H9 (cell line): ENCODE measurements around the gene C13orf46. TPM values are rescaled to one million over a fixed set of nuclear protein-coding genes. Genes with fewer than 3 reads are reported as not detected.

Experiments used
- DNase-seq: peaks from one replicate; pipeline ENCODE4 v3.0.0-alpha.2; 2017
- H2AFZ ChIP-seq: one replicate; pipeline ENCODE4 v1.6.1; 2013; ENCODE audit warnings: mild to moderate bottlenecking, low read length, control low read depth, moderate library complexity
- H2AK5ac ChIP-seq: 2 replicates; pipeline ENCODE4 v1.6.1; 2013; ENCODE audit warnings: low read length, control low read depth, mixed read lengths; ENCODE audit not compliant: insufficient read length
- H2BK120ac ChIP-seq: one replicate; pipeline ENCODE4 v1.6.1; 2013; ENCODE audit warnings: low read depth, mild to moderate bottlenecking, low read length, control low read depth, inconsistent platforms; ENCODE audit not compliant: poor library complexity, severe bottlenecking
- H2BK12ac ChIP-seq: 2 replicates; pipeline ENCODE4 v1.6.1; 2013; ENCODE audit warnings: low read length, control low read depth, mixed read lengths, low read depth; ENCODE audit not compliant: insufficient read length
- H2BK15ac ChIP-seq: 2 replicates; pipeline ENCODE4 v1.6.1; 2013; ENCODE audit warnings: low read depth, low read length, control low read depth
- H2BK20ac ChIP-seq: one replicate; pipeline ENCODE4 v1.6.1; 2013; ENCODE audit warnings: low read depth, mild to moderate bottlenecking, low read length, control low read depth, inconsistent platforms; ENCODE audit not compliant: poor library complexity, severe bottlenecking
- H2BK5ac ChIP-seq: 2 replicates; pipeline ENCODE4 v1.6.1; 2013; ENCODE audit warnings: low read length, control low read depth, mixed read lengths; ENCODE audit not compliant: insufficient read length
- H3K14ac ChIP-seq: 2 replicates; pipeline ENCODE4 v1.6.1; 2013; ENCODE audit warnings: low read length, control low read depth; ENCODE audit not compliant: insufficient read depth
- H3K18ac ChIP-seq: 2 replicates; pipeline ENCODE4 v1.6.1; 2013; ENCODE audit warnings: low read depth, mild to moderate bottlenecking, mixed read lengths, low read length, control low read depth; ENCODE audit not compliant: insufficient read length
- H3K23ac ChIP-seq: 2 replicates; pipeline ENCODE4 v1.6.1; 2013; ENCODE audit warnings: low read length, control low read depth, mixed read lengths, low read depth; ENCODE audit not compliant: insufficient read length
- H3K23me2 ChIP-seq: 2 replicates; pipeline ENCODE4 v1.6.1; 2013; ENCODE audit warnings: low read depth, mild to moderate bottlenecking, mixed read lengths, low read length, control low read depth; ENCODE audit not compliant: insufficient read length, poor library complexity, severe bottlenecking
- H3K27ac ChIP-seq: 2 replicates; pipeline ENCODE4 v1.5.1; 2013; ENCODE audit warnings: low read length, control low read depth, mixed read lengths, low read depth; ENCODE audit not compliant: insufficient read length
- H3K27me3 ChIP-seq: 2 replicates; pipeline ENCODE4 v1.6.1; 2013; ENCODE audit warnings: low read length, control low read depth, inconsistent platforms; ENCODE audit not compliant: insufficient read depth
- H3K4ac ChIP-seq: 2 replicates; pipeline ENCODE4 v1.6.1; 2013; ENCODE audit warnings: low read depth, mild to moderate bottlenecking, control low read depth, inconsistent platforms, low read length, moderate library complexity
- H3K4me1 ChIP-seq: 2 replicates; pipeline ENCODE4 v1.6.1; 2013; ENCODE audit warnings: low read length, control low read depth, inconsistent platforms; ENCODE audit not compliant: insufficient read depth
- H3K4me2 ChIP-seq: 2 replicates; pipeline ENCODE4 v1.6.1; 2013; ENCODE audit warnings: low read length, control low read depth, mixed read lengths; ENCODE audit not compliant: insufficient read length, insufficient read depth
- H3K56ac ChIP-seq: 2 replicates; pipeline ENCODE4 v1.6.1; 2013; ENCODE audit warnings: low read depth, mild to moderate bottlenecking, mixed read lengths, low read length, control low read depth; ENCODE audit not compliant: insufficient read length
- H3K79me1 ChIP-seq: 2 replicates; pipeline ENCODE4 v1.6.1; 2013; ENCODE audit warnings: low read depth, mild to moderate bottlenecking, moderate library complexity, low read length, control low read depth, inconsistent platforms; ENCODE audit not compliant: insufficient read depth, poor library complexity, severe bottlenecking
- H3K79me2 ChIP-seq: 2 replicates; pipeline ENCODE4 v1.6.1; 2013; ENCODE audit warnings: low read length, control low read depth, inconsistent platforms; ENCODE audit not compliant: insufficient read depth
- H3K9ac ChIP-seq: 2 replicates; pipeline ENCODE4 v1.6.1; 2013; ENCODE audit warnings: low read length, control low read depth, mixed read lengths; ENCODE audit not compliant: insufficient read length; ENCODE audit errors: extremely low read depth
- H3K9me3 ChIP-seq: one replicate; pipeline ENCODE4 v1.6.1; 2013; ENCODE audit warnings: low read depth, low read length, inconsistent platforms; ENCODE audit not compliant: control insufficient read depth
- H3T11ph ChIP-seq: one replicate; pipeline ENCODE4 v1.6.1; 2013; ENCODE audit warnings: mild to moderate bottlenecking, low read length, control low read depth, inconsistent platforms
- H4K20me1 ChIP-seq: one replicate; pipeline ENCODE4 v1.6.1; 2013; ENCODE audit not compliant: control insufficient read depth, insufficient read length, insufficient read depth
- H4K5ac ChIP-seq: 2 replicates; pipeline ENCODE4 v1.6.1; 2013; ENCODE audit warnings: low read depth, mild to moderate bottlenecking, mixed read lengths, low read length, control low read depth; ENCODE audit not compliant: insufficient read length
- H4K8ac ChIP-seq: replicated peaks from 2 replicates; pipeline ENCODE4 v1.6.1; 2013; ENCODE audit warnings: low read length, control low read depth, mixed read lengths, low read depth; ENCODE audit not compliant: insufficient read length
- H4K91ac ChIP-seq: 2 replicates; pipeline ENCODE4 v1.6.1; 2013; ENCODE audit warnings: low read depth, mild to moderate bottlenecking, moderate library complexity, mixed read lengths, low read length, control low read depth; ENCODE audit not compliant: insufficient read length
- H3K27ac Mint-ChIP-seq, 3 experiments: 2 replicates in 2 of 3; 3 replicates in 1 of 3; pipeline ENCODE4 v1.8.0; 2020 to 2021; ENCODE audit warnings: mixed read lengths in 3 of 3, mild to moderate bottlenecking in 1 of 3, moderate library complexity in 1 of 3
- H3K27me3 Mint-ChIP-seq: 2 replicates; pipeline ENCODE4 v1.8.0; 2021; ENCODE audit warnings: low read depth, mild to moderate bottlenecking, moderate library complexity, mixed read lengths
- H3K36me3 Mint-ChIP-seq, 3 experiments: 2 replicates in 2 of 3; 3 replicates in 1 of 3; pipeline ENCODE4 v1.8.0; 2020 to 2021; ENCODE audit warnings: low read depth in 3 of 3, mixed read lengths in 3 of 3; ENCODE audit not compliant: insufficient read depth in 1 of 3
- H3K4me1 Mint-ChIP-seq, 2 experiments: 2 replicates each; pipeline ENCODE4 v1.8.0; 2020; ENCODE audit warnings: mixed read lengths in 2 of 2
- H3K4me3 Mint-ChIP-seq, 2 experiments: 2 replicates in 1 of 2; 3 replicates in 1 of 2; pipeline ENCODE4 v1.8.0; 2020 to 2021; ENCODE audit warnings: mild to moderate bottlenecking in 2 of 2, mixed read lengths in 2 of 2, moderate library complexity in 1 of 2
- H3K9me3 Mint-ChIP-seq, 2 experiments: 2 replicates in 1 of 2; 3 replicates in 1 of 2; pipeline ENCODE4 v1.8.0; 2020; ENCODE audit warnings: mild to moderate bottlenecking in 2 of 2, mixed read lengths in 2 of 2, moderate library complexity in 1 of 2
- CTCF ChIP-seq: fragments of 200-600 bp; sonication (generic); conservative IDR thresholded peaks from 3 replicates; pipeline ENCODE4 v1.8.0; 2021; ENCODE audit warnings: antibody characterized with exemption, mild to moderate bottlenecking
- WGBS: extraction: QIAGEN DNeasy Blood & Tissue Kit; methylation state at CpG from one replicate; pipeline ENCODE4 v1.1.7; 2013; ENCODE audit warnings: missing lambda C conversion rate, low lambda C conversion rate, mixed read lengths; ENCODE audit not compliant: insufficient read length; ENCODE audit errors: extremely low coverage; 5-methylcytosine and 5-hydroxymethylcytosine counted together
- total RNA-seq: library from RNA; stranded (reverse); gene quantifications from 2 replicates; pipeline ENCODE4 v1.2.1, GENCODE V29; 2021

C13orf46 gene
- total RNA-seq, 1 experiment from 2014 or later = 0.55 TPM

- H4K20me1 ChIP-seq = no peaks in the 10 kb centered on the region
- no peak overlapping the region for H3T11ph ChIP-seq
- Mint-ChIP-seq H3K4me1 (0 out of 4 replicates have a peak, but pooled peaks cover 0 to 3% of the 10 kb centered on the region in 2 experiments), H3K27me3 (peaks cover 21% of the 10 kb centered on the region), H3K27ac (no peak overlapping the region), H3K9me3 (peaks cover 13 to 17% of the 10 kb centered on the region in 2 experiments), H3K4me3 (no peak overlapping the region), H3K36me3 (peaks cover 3 to 12% (median 4%) of the 10 kb centered on the region in 3 experiments; a peak in 5 of 7 replicates)
- H3K56ac ChIP-seq = no peak overlapping the region
- DNase-seq = peak; percentile 21
- H2AK5ac ChIP-seq = no peak overlapping the region
- H4K5ac ChIP-seq = no peak overlapping the region
- no peak overlapping the region for H3K27ac ChIP-seq
- no peaks in the 10 kb centered on the region for H3K27me3 ChIP-seq
- H2AFZ ChIP-seq = no peak overlapping the region
- TF ChIP-seq CTCF = no peak
- no CpG with 5 or more reads among the region's 29 CpGs for WGBS
- H3K79me1 ChIP-seq = no peaks in the 10 kb centered on the region
- no peak overlapping the region for H3K18ac ChIP-seq
- no peaks in the 10 kb centered on the region for H3K9me3 ChIP-seq
- no peak overlapping the region for H2BK5ac ChIP-seq
- no peaks in the 10 kb centered on the region for H3K4me1 ChIP-seq
- H2BK120ac ChIP-seq = no peak overlapping the region
- no peak overlapping the region for H2BK12ac ChIP-seq
- H4K8ac ChIP-seq = no peak overlapping the region
- no peak overlapping the region for H2BK20ac ChIP-seq
- no peak overlapping the region; the same call in 1 of the 2 replicates for H3K14ac ChIP-seq
- no peak overlapping the region for H4K91ac ChIP-seq
- H2BK15ac ChIP-seq = no peak overlapping the region
- no peak overlapping the region for H3K4me2 ChIP-seq
- no peak overlapping the region for H3K4ac ChIP-seq
- no peak overlapping the region for H3K9ac ChIP-seq
- H3K23me2 ChIP-seq = no peaks in the 10 kb centered on the region
- H3K79me2 ChIP-seq = no peaks in the 10 kb centered on the region
- H3K23ac ChIP-seq = no peak overlapping the region
Measured at GRCh38 chr13:113917594-113918371, 56.1 kb downstream of the C13orf46 start.
